H9 (cell line): Measurements from ENCODE around the gene NDRG2. TPM values are rescaled to one million over a fixed set of nuclear protein-coding genes. Genes with fewer than 3 reads are reported as not detected.

Experiments
- DNase-seq: peaks from one replicate; pipeline ENCODE4 v3.0.0-alpha.2; 2017
- H2AFZ ChIP-seq: one replicate; pipeline ENCODE4 v1.6.1; 2013; ENCODE audit warnings: mild to moderate bottlenecking, low read length, control low read depth, moderate library complexity
- H2AK5ac ChIP-seq: 2 replicates; pipeline ENCODE4 v1.6.1; 2013; ENCODE audit warnings: low read length, control low read depth, mixed read lengths; ENCODE audit not compliant: insufficient read length
- H2BK120ac ChIP-seq: one replicate; pipeline ENCODE4 v1.6.1; 2013; ENCODE audit warnings: low read depth, mild to moderate bottlenecking, low read length, control low read depth, inconsistent platforms; ENCODE audit not compliant: poor library complexity, severe bottlenecking
- H2BK12ac ChIP-seq: 2 replicates; pipeline ENCODE4 v1.6.1; 2013; ENCODE audit warnings: low read length, control low read depth, mixed read lengths, low read depth; ENCODE audit not compliant: insufficient read length
- H2BK15ac ChIP-seq: 2 replicates; pipeline ENCODE4 v1.6.1; 2013; ENCODE audit warnings: low read depth, low read length, control low read depth
- H2BK20ac ChIP-seq: one replicate; pipeline ENCODE4 v1.6.1; 2013; ENCODE audit warnings: low read depth, mild to moderate bottlenecking, low read length, control low read depth, inconsistent platforms; ENCODE audit not compliant: poor library complexity, severe bottlenecking
- H2BK5ac ChIP-seq: 2 replicates; pipeline ENCODE4 v1.6.1; 2013; ENCODE audit warnings: low read length, control low read depth, mixed read lengths; ENCODE audit not compliant: insufficient read length
- H3K14ac ChIP-seq: 2 replicates; pipeline ENCODE4 v1.6.1; 2013; ENCODE audit warnings: low read length, control low read depth; ENCODE audit not compliant: insufficient read depth
- H3K18ac ChIP-seq: 2 replicates; pipeline ENCODE4 v1.6.1; 2013; ENCODE audit warnings: low read depth, mild to moderate bottlenecking, mixed read lengths, low read length, control low read depth; ENCODE audit not compliant: insufficient read length
- H3K23ac ChIP-seq: 2 replicates; pipeline ENCODE4 v1.6.1; 2013; ENCODE audit warnings: low read length, control low read depth, mixed read lengths, low read depth; ENCODE audit not compliant: insufficient read length
- H3K23me2 ChIP-seq: 2 replicates; pipeline ENCODE4 v1.6.1; 2013; ENCODE audit warnings: low read depth, mild to moderate bottlenecking, mixed read lengths, low read length, control low read depth; ENCODE audit not compliant: insufficient read length, poor library complexity, severe bottlenecking
- H3K27ac ChIP-seq: 2 replicates; pipeline ENCODE4 v1.5.1; 2013; ENCODE audit warnings: low read length, control low read depth, mixed read lengths, low read depth; ENCODE audit not compliant: insufficient read length
- H3K27me3 ChIP-seq: 2 replicates; pipeline ENCODE4 v1.6.1; 2013; ENCODE audit warnings: low read length, control low read depth, inconsistent platforms; ENCODE audit not compliant: insufficient read depth
- H3K4ac ChIP-seq: 2 replicates; pipeline ENCODE4 v1.6.1; 2013; ENCODE audit warnings: low read depth, mild to moderate bottlenecking, control low read depth, inconsistent platforms, low read length, moderate library complexity
- H3K4me1 ChIP-seq: 2 replicates; pipeline ENCODE4 v1.6.1; 2013; ENCODE audit warnings: low read length, control low read depth, inconsistent platforms; ENCODE audit not compliant: insufficient read depth
- H3K4me2 ChIP-seq: 2 replicates; pipeline ENCODE4 v1.6.1; 2013; ENCODE audit warnings: low read length, control low read depth, mixed read lengths; ENCODE audit not compliant: insufficient read length, insufficient read depth
- H3K56ac ChIP-seq: 2 replicates; pipeline ENCODE4 v1.6.1; 2013; ENCODE audit warnings: low read depth, mild to moderate bottlenecking, mixed read lengths, low read length, control low read depth; ENCODE audit not compliant: insufficient read length
- H3K79me1 ChIP-seq: 2 replicates; pipeline ENCODE4 v1.6.1; 2013; ENCODE audit warnings: low read depth, mild to moderate bottlenecking, moderate library complexity, low read length, control low read depth, inconsistent platforms; ENCODE audit not compliant: insufficient read depth, poor library complexity, severe bottlenecking
- H3K79me2 ChIP-seq: 2 replicates; pipeline ENCODE4 v1.6.1; 2013; ENCODE audit warnings: low read length, control low read depth, inconsistent platforms; ENCODE audit not compliant: insufficient read depth
- H3K9ac ChIP-seq: 2 replicates; pipeline ENCODE4 v1.6.1; 2013; ENCODE audit warnings: low read length, control low read depth, mixed read lengths; ENCODE audit not compliant: insufficient read length; ENCODE audit errors: extremely low read depth
- H3K9me3 ChIP-seq: one replicate; pipeline ENCODE4 v1.6.1; 2013; ENCODE audit warnings: low read depth, low read length, inconsistent platforms; ENCODE audit not compliant: control insufficient read depth
- H3T11ph ChIP-seq: one replicate; pipeline ENCODE4 v1.6.1; 2013; ENCODE audit warnings: mild to moderate bottlenecking, low read length, control low read depth, inconsistent platforms
- H4K20me1 ChIP-seq: one replicate; pipeline ENCODE4 v1.6.1; 2013; ENCODE audit not compliant: control insufficient read depth, insufficient read length, insufficient read depth
- H4K5ac ChIP-seq: 2 replicates; pipeline ENCODE4 v1.6.1; 2013; ENCODE audit warnings: low read depth, mild to moderate bottlenecking, mixed read lengths, low read length, control low read depth; ENCODE audit not compliant: insufficient read length
- H4K8ac ChIP-seq: replicated peaks from 2 replicates; pipeline ENCODE4 v1.6.1; 2013; ENCODE audit warnings: low read length, control low read depth, mixed read lengths, low read depth; ENCODE audit not compliant: insufficient read length
- H4K91ac ChIP-seq: 2 replicates; pipeline ENCODE4 v1.6.1; 2013; ENCODE audit warnings: low read depth, mild to moderate bottlenecking, moderate library complexity, mixed read lengths, low read length, control low read depth; ENCODE audit not compliant: insufficient read length
- H3K27ac Mint-ChIP-seq, 3 experiments: 2 replicates in 2 of 3; 3 replicates in 1 of 3; pipeline ENCODE4 v1.8.0; 2020 to 2021; ENCODE audit warnings: mixed read lengths in 3 of 3, mild to moderate bottlenecking in 1 of 3, moderate library complexity in 1 of 3
- H3K27me3 Mint-ChIP-seq: 2 replicates; pipeline ENCODE4 v1.8.0; 2021; ENCODE audit warnings: low read depth, mild to moderate bottlenecking, moderate library complexity, mixed read lengths
- H3K36me3 Mint-ChIP-seq, 3 experiments: 2 replicates in 2 of 3; 3 replicates in 1 of 3; pipeline ENCODE4 v1.8.0; 2020 to 2021; ENCODE audit warnings: low read depth in 3 of 3, mixed read lengths in 3 of 3; ENCODE audit not compliant: insufficient read depth in 1 of 3
- H3K4me1 Mint-ChIP-seq, 2 experiments: 2 replicates each; pipeline ENCODE4 v1.8.0; 2020; ENCODE audit warnings: mixed read lengths in 2 of 2
- H3K4me3 Mint-ChIP-seq, 2 experiments: 2 replicates in 1 of 2; 3 replicates in 1 of 2; pipeline ENCODE4 v1.8.0; 2020 to 2021; ENCODE audit warnings: mild to moderate bottlenecking in 2 of 2, mixed read lengths in 2 of 2, moderate library complexity in 1 of 2
- H3K9me3 Mint-ChIP-seq, 2 experiments: 2 replicates in 1 of 2; 3 replicates in 1 of 2; pipeline ENCODE4 v1.8.0; 2020; ENCODE audit warnings: mild to moderate bottlenecking in 2 of 2, mixed read lengths in 2 of 2, moderate library complexity in 1 of 2
- CTCF ChIP-seq: fragments of 200-600 bp; sonication (generic); conservative IDR thresholded peaks from 3 replicates; pipeline ENCODE4 v1.8.0; 2021; ENCODE audit warnings: antibody characterized with exemption, mild to moderate bottlenecking
- WGBS: extraction: QIAGEN DNeasy Blood & Tissue Kit; methylation state at CpG from one replicate; pipeline ENCODE4 v1.1.7; 2013; ENCODE audit warnings: missing lambda C conversion rate, low lambda C conversion rate, mixed read lengths; ENCODE audit not compliant: insufficient read length; ENCODE audit errors: extremely low coverage; 5-methylcytosine and 5-hydroxymethylcytosine counted together
- total RNA-seq: library from RNA; stranded (reverse); gene quantifications from 2 replicates; pipeline ENCODE4 v1.2.1, GENCODE V29; 2021

Gene NDRG2
- total RNA-seq, 1 experiment from 2014 or later = 20.6 TPM

DNA sequence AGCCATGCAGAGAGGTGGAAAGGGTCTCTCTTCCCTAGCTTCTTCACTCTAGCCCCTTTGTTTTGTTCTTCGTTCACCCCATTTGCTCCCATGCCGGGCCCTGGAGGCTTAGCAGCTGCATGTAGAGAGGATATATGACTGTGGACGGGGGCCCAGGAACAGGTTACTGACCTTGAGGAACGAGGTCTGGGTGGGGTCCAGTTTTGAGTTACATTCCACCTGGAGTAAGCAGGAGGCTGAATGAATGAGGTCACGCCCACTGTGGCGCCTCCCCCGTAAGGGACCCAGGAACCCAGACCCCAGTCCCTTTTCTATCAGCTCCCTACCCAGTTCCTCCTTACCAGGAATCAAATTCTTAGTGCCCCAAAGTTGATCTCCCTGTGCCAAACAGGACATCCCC, 6.6 kb downstream of the NDRG2 start:
- Histone ChIP-seq H4K8ac (no peak overlapping the region), H2BK5ac (no peak overlapping the region), H2AK5ac (no peak overlapping the region), H3K79me1 (no peaks in the 10 kb centered on the region), H3K56ac (no peak overlapping the region), H4K91ac (no peak overlapping the region), H3K27me3 (no peaks in the 10 kb centered on the region; the same call in 1 of the 2 replicates), H2BK12ac (no peak overlapping the region), H3K23me2 (no peaks in the 10 kb centered on the region), H3K18ac (no peak overlapping the region), H4K5ac (no peak overlapping the region), H3K9me3 (no peaks in the 10 kb centered on the region), H3K4me1 (no peaks in the 10 kb centered on the region; the same call in 1 of the 2 replicates), H2BK20ac (no peak overlapping the region), H3T11ph (no peak overlapping the region), H4K20me1 (no peaks in the 10 kb centered on the region), H3K4me2 (no peak overlapping the region), H3K4ac (no peak overlapping the region), H3K9ac (no peak overlapping the region), H2AFZ (no peak overlapping the region), H3K27ac (no peak overlapping the region), H3K14ac (no peak overlapping the region), H2BK15ac (no peak overlapping the region), H2BK120ac (no peak overlapping the region), H3K23ac (no peak overlapping the region), H3K79me2 (no peaks in the 10 kb centered on the region)
- no CpG with 5 or more reads among the region's 7 CpGs for whole genome bisulfite sequencing
- 0 out of 7 replicates have a peak overlapping the region, but pooled peaks of 1 of the 3 experiments have one; percentile 23 for H3K27ac Mint-ChIP-seq
- no peak for TF ChIP-seq CTCF
- H3K9me3 Mint-ChIP-seq = no peaks in the 10 kb centered on the region
- no peak overlapping the region for H3K4me3 Mint-ChIP-seq
- H3K4me1 Mint-ChIP-seq = peaks cover 21% of the 10 kb centered on the region in 2 experiments
- DNase-seq = no peak
- peaks cover 20% of the 10 kb centered on the region for H3K27me3 Mint-ChIP-seq
- peaks cover 6 to 21% (median 8%) of the 10 kb centered on the region in 3 experiments; a peak in 4 of 7 replicates for H3K36me3 Mint-ChIP-seq
